K562 (cell line): ENCODE measurements around the gene BDH1. TPM values are rescaled to one million over a fixed set of nuclear protein-coding genes. Genes with fewer than 3 reads are reported as not detected.

Experiments used
- ATAC-seq: fragments of 200-7000 bp; cut with Tn5 transposase; 3 replicates; pipeline ENCODE4 v1.9.1; 2020; ENCODE audit warnings: moderate library complexity
- BruUV-seq: library from RNA; stranded (reverse); fragments of 400-500 nt; replicated peaks from 2 replicates; lab custom pipeline; 2021; lab: Mats Ljungman, UMichigan
- CTCF ChIA-PET: fragments of 300-600 bp; formaldehyde crosslinking; extraction: SDS; loops from one replicate; lab custom pipeline; 2021; ENCODE audit warnings: low intra/inter-chr PET ratio; lab: Yijun Ruan, JAX
- POLR2A ChIA-PET: fragments of 300-600, 350-650 bp; sonication (Branson Sonifier 250); formaldehyde crosslinking; extraction: SDS; loops from one replicate; lab custom pipeline; 2021; ENCODE audit warnings: antibody characterized with exemption, inconsistent platforms; lab: Yijun Ruan, JAX
- DNase-seq, 4 experiments: peaks; one replicate each; pipeline versions ENCODE4 v3.0.0 to v3.0.0-alpha.2; 2011 to 2018; ENCODE audit warnings: low spot score in 3 of 4, mixed read lengths in 3 of 4; ENCODE audit errors: extremely low read depth in 1 of 4
- FAIRE-seq: peaks from 2 replicates; lab custom pipeline; 2011; peaks lifted over from hg19 to GRCh38; lab: Jason Lieb, UNC
- H2AFZ ChIP-seq: 2 replicates; pipeline ENCODE4 v1.6.0; 2011; ENCODE audit warnings: low read depth, low read length, control low read depth, inconsistent platforms
- H3K27ac ChIP-seq: fragments of 200-600 bp; 3 replicates; pipeline ENCODE4 v1.8.0; 2011; ENCODE audit warnings: low read depth, mild to moderate bottlenecking, control low read depth, inconsistent platforms, low read length, moderate library complexity, mixed read lengths; ENCODE audit errors: extremely low read depth
- H3K27me3 ChIP-seq, 2 experiments: fragments of 300-600 bp in 1 of 2; 2 replicates in 1 of 2; 3 replicates in 1 of 2; pipeline versions ENCODE4 v1.6.0 to v1.8.0; 2011; ENCODE audit warnings: inconsistent platforms in 2 of 2, low read length in 2 of 2, mild to moderate bottlenecking in 1 of 2, mixed read lengths in 1 of 2, moderate library complexity in 1 of 2; ENCODE audit not compliant: control insufficient read depth in 2 of 2, insufficient read depth in 2 of 2
- H3K36me3 ChIP-seq: fragments of 300-600 bp; 3 replicates; pipeline ENCODE4 v1.8.0; 2011; ENCODE audit warnings: mild to moderate bottlenecking, low read length, inconsistent platforms; ENCODE audit not compliant: control insufficient read depth, insufficient read depth
- H3K4me1 ChIP-seq, 2 experiments: fragments of 200-600 bp in 1 of 2; replicated peaks in 1 of 2; 2 replicates in 1 of 2; 3 replicates in 1 of 2; pipeline versions ENCODE4 v1.5.1 to v1.8.0; 2011; ENCODE audit warnings: inconsistent platforms in 2 of 2, low read length in 2 of 2, mild to moderate bottlenecking in 1 of 2, mixed read lengths in 1 of 2, moderate library complexity in 1 of 2; ENCODE audit not compliant: control insufficient read depth in 2 of 2, insufficient read depth in 2 of 2
- H3K4me2 ChIP-seq: 2 replicates; pipeline ENCODE4 v1.6.1; 2011; ENCODE audit warnings: low read length, control low read depth, inconsistent platforms, mixed read lengths; ENCODE audit not compliant: insufficient read depth
- H3K4me3 ChIP-seq: fragments of 200-600 bp; sonication (generic), shearing (Covaris generic); 2 replicates; pipeline ENCODE4 v1.5.1; 2016; ENCODE audit warnings: control low read depth, inconsistent platforms
- H3K79me2 ChIP-seq: fragments of 200-600 bp; 3 replicates; pipeline ENCODE4 v1.8.0; 2011; ENCODE audit warnings: low read length, inconsistent platforms; ENCODE audit not compliant: control insufficient read depth, insufficient read depth
- H3K9ac ChIP-seq, 2 experiments: 2 replicates each; pipeline versions ENCODE4 v1.6.0 to v1.6.1; 2011; ENCODE audit warnings: low read depth in 2 of 2, low read length in 2 of 2, control low read depth in 1 of 2, inconsistent platforms in 1 of 2, mild to moderate bottlenecking in 1 of 2, mixed read lengths in 1 of 2; ENCODE audit not compliant: insufficient read depth in 1 of 2
- H3K9me1 ChIP-seq: one replicate; pipeline ENCODE4 v1.6.0; 2011; ENCODE audit warnings: inconsistent platforms, mild to moderate bottlenecking, low read length, moderate library complexity; ENCODE audit not compliant: control insufficient read depth, insufficient read depth
- H3K9me3 ChIP-seq: replicated peaks from 2 replicates; pipeline ENCODE4 v1.5.1; 2011; ENCODE audit warnings: low read depth, low read length, inconsistent platforms; ENCODE audit not compliant: control insufficient read depth, insufficient read depth
- H4K20me1 ChIP-seq: replicated peaks from 2 replicates; pipeline ENCODE4 v1.6.1; 2011; ENCODE audit warnings: low read length, inconsistent platforms, mixed read lengths; ENCODE audit not compliant: control insufficient read depth, insufficient read depth
- BDP1 ChIP-seq: IDR thresholded peaks from 3 replicates; pipeline ENCODE4 v1.6.1; 2011; ENCODE audit not compliant: insufficient read length, insufficient read depth
- CCAR2 ChIP-seq: fragments of 200-400 bp; formaldehyde crosslinking; IDR thresholded peaks from 2 replicates; pipeline ENCODE4 v1.6.1; 2017; ENCODE audit warnings: mild to moderate bottlenecking, low read depth, low read length
- CCNT2 ChIP-seq: IDR thresholded peaks from 2 replicates; pipeline ENCODE4 v1.6.1; 2011; ENCODE audit warnings: borderline replicate concordance, low read depth, mild to moderate bottlenecking, moderate library complexity, mixed read lengths, low read length; ENCODE audit not compliant: insufficient read length; ENCODE audit errors: extremely low read depth
- CHD4 ChIP-seq: fragments of 200-600 bp; sonication (generic); IDR thresholded peaks from 3 replicates; pipeline ENCODE4 v1.6.1; 2012; ENCODE audit warnings: low read depth, mild to moderate bottlenecking, mixed read lengths, low read length, inconsistent platforms; ENCODE audit not compliant: insufficient read depth, insufficient replicate concordance, poor library complexity, severe bottlenecking
- HMG20B ChIP-seq: fragments of 250-450 bp; sonication (Bioruptor Pico); IDR thresholded peaks from 2 replicates; pipeline ENCODE4 v1.5.0; 2021; ENCODE audit warnings: mild to moderate bottlenecking
- SAFB ChIP-seq: fragments of 200-400 bp; formaldehyde crosslinking; IDR thresholded peaks from 2 replicates; pipeline ENCODE4 v1.6.1; 2017; ENCODE audit warnings: low read depth, low read length, borderline replicate concordance
- SIN3A ChIP-seq, 2 experiments: fragments of 150-350 bp in 1 of 2; IDR thresholded peaks; 2 replicates each; pipeline ENCODE4 v1.6.1; 2011 to 2016; ENCODE audit warnings: borderline replicate concordance in 2 of 2, low read depth in 2 of 2, low read length in 2 of 2, mild to moderate bottlenecking in 2 of 2, moderate library complexity in 2 of 2; ENCODE audit not compliant: control insufficient read depth in 1 of 2
- TFE3 ChIP-seq: fragments of 450-650 bp; formaldehyde crosslinking; IDR thresholded peaks from 2 replicates; pipeline ENCODE4 v1.4.0; 2020; ENCODE audit warnings: mild to moderate bottlenecking, mixed read lengths
- TGIF2 ChIP-seq: sonication (generic); formaldehyde crosslinking; IDR thresholded peaks from 2 replicates; pipeline ENCODE4 v1.8.1; 2022; ENCODE audit warnings: mild to moderate bottlenecking, missing genetic modification reagents, moderate library complexity
- THAP7 ChIP-seq: fragments of 250-450 bp; sonication (Bioruptor Pico); IDR thresholded peaks from 2 replicates; pipeline ENCODE4 v1.5.0; 2021
- ZBTB9 ChIP-seq: fragments of 450-650 bp; formaldehyde crosslinking; IDR thresholded peaks from 2 replicates; pipeline ENCODE4 v1.4.0; 2020; ENCODE audit warnings: mild to moderate bottlenecking, moderate library complexity
- ZFP30 ChIP-seq: fragments of 250-450 bp; sonication (Bioruptor Pico); IDR thresholded peaks from 2 replicates; pipeline ENCODE4 v1.8.0; 2022; ENCODE audit warnings: moderate library complexity, mild to moderate bottlenecking, inconsistent platforms, borderline replicate concordance
- ZNF263 ChIP-seq: sonication (generic); formaldehyde crosslinking; IDR thresholded peaks from 2 replicates; pipeline ENCODE4 v1.8.0; 2022; ENCODE audit warnings: mild to moderate bottlenecking, missing genetic modification reagents, borderline replicate concordance
- ZNF277 ChIP-seq: fragments of 250-450 bp; sonication (Bioruptor Pico); IDR thresholded peaks from 2 replicates; pipeline ENCODE4 v1.8.0; 2022; ENCODE audit warnings: inconsistent platforms, mild to moderate bottlenecking, moderate library complexity, borderline replicate concordance
- ZNF282 ChIP-seq: sonication (generic); formaldehyde crosslinking; IDR thresholded peaks from 2 replicates; pipeline ENCODE4 v1.8.1; 2023; ENCODE audit warnings: missing genetic modification reagents
- WGBS: fragments of 100-300 bp; shearing (Covaris generic); methylation state at CpG from one replicate; pipeline ENCODE4 v1.1.6; 2016; ENCODE audit warnings: low coverage, mixed read lengths; ENCODE audit not compliant: insufficient coverage; ENCODE audit errors: missing lambda C conversion rate; 5-methylcytosine and 5-hydroxymethylcytosine counted together
- in situ Hi-C: fragments of 300-500 bp; cut with MboI; formaldehyde crosslinking; loops from 4 replicates; pipeline ENCODE4 v1.15.0; 2018; ENCODE audit warnings: inconsistent platforms, mixed read lengths
- intact Hi-C: fragments of 100-400 bp; cut with micrococcal nuclease; formaldehyde crosslinking; loops from 2 replicates; pipeline ENCODE4 v1.14.2; 2022
- polyA plus RNA-seq, 8 experiments: library from polyadenylated mRNA; depleted of rRNA in 4 of 8; stranded (reverse) in 5 of 8; unstranded in 3 of 8; fragments of >200 nt; fragmentation: Nextera tagmentation in 2 of 8; fragmentation: Illumina TruSeq in 1 of 8; extraction: Ambion mirVana in 2 of 8; extraction: Trizol in 1 of 8; gene quantifications; 2 replicates each; pipeline versions ENCODE4 v1.2.1 to v1.2.3, GENCODE V29; 2011 to 2014; ENCODE audit warnings: inconsistent platforms in 1 of 8, missing spikeins in 1 of 8
- total RNA-seq, 7 experiments: library from RNA; depleted of rRNA in 6 of 7; stranded (reverse); fragments of >200 nt in 6 of 7; fragmentation: Illumina TruSeq in 2 of 7; extraction: Trizol in 2 of 7; gene quantifications; 2 replicates each; pipeline versions ENCODE4 v1.2.1 to v1.2.3, GENCODE V29; 2011 to 2021; ENCODE audit warnings: low replicate concordance in 1 of 7

BDH1 gene
- total and polyA plus RNA-seq, 9 of the 15 experiments (the other 6 are each of a cell fraction or from before 2014, with no cell fraction given): 0.07 to 0.89 (median 0.12) TPM; not detected in 3

- TF ChIP-seq ZNF282 (no peak), CCAR2 (no peak), ZBTB9 (CRISPR knock-in tag) (no peak)
Observed at GRCh38 chr3:197504641-197505121, 51.1 kb downstream of the BDH1 start (continued).

GRCh38 chr3:197504229-197504628 is 51.5 kb downstream of the BDH1 start:
- no peak overlapping the region for H3K4me3 ChIP-seq
- H3K9me3 ChIP-seq: no peaks in the 10 kb centered on the region
- H3K27me3 ChIP-seq: peaks cover 11 to 23% of the 10 kb centered on the region in 2 experiments; a peak in 4 of 5 replicates
- FAIRE-seq (no peak), DNase-seq (no peak), ATAC-seq (no peak)
- H2AFZ ChIP-seq: no peak overlapping the region
- H3K9ac ChIP-seq: no peak overlapping the region
- ChIA-PET POLR2A (no interaction called here), CTCF (no interaction called here)
- BruUV-seq: no TSS peak
- intact Hi-C loops (loop anchor here (10.0 kb wide), 1 partner anchor 279 kb away; no protein-coding TSS in a partner anchor), in situ Hi-C loops (loop anchor here (25.0 kb wide), 2 partner anchors 242 to 517 kb away; no protein-coding TSS in a partner anchor)
- peaks cover 5 to 12% of the 10 kb centered on the region in 2 experiments; a peak in 4 of 5 replicates for H3K4me1 ChIP-seq
- H3K4me2 ChIP-seq: no peak overlapping the region
- no peaks in the 10 kb centered on the region for H3K36me3 ChIP-seq
- H4K20me1 ChIP-seq: no peaks in the 10 kb centered on the region
- H3K9me1 ChIP-seq: no peaks in the 10 kb centered on the region
- H3K79me2 ChIP-seq: no peaks in the 10 kb centered on the region
- 34% methylated on average over 7 of the region's 7 CpGs for WGBS
- H3K27ac ChIP-seq: no peak overlapping the region
- TF ChIP-seq TFE3: no peak
- no peak for TF ChIP-seq CHD4
- no peak for TF ChIP-seq TGIF2
- TF ChIP-seq ZNF277 (CRISPR knock-in tag): no peak
- no peak for TF ChIP-seq SIN3A (IDR thresholded peaks at IDR 0.05; ENCODE audit: borderline replicate concordance in 2 of 2, control insufficient read depth in 1 of 2, low read depth in 2 of 2, low read length in 2 of 2)
- TF ChIP-seq ZNF263 (CRISPR knock-in tag): no peak
- TF ChIP-seq CCNT2: no peak
- TF ChIP-seq HMG20B (CRISPR knock-in tag): no peak
- TF ChIP-seq SAFB: no peak
- no peak for TF ChIP-seq BDP1
- TF ChIP-seq THAP7: no peak
- no peak for TF ChIP-seq ZFP30 (CRISPR knock-in tag)
